B cell (primary cell): Measurements from ENCODE around the gene PACRG. TPM values are rescaled to one million over a fixed set of nuclear protein-coding genes. Genes with fewer than 3 reads are reported as not detected.

Experiments
- ATAC-seq: fragments of 200-7000 bp; cut with Tn5 transposase; one replicate; pipeline ENCODE4 v1.10.0; 2021; ENCODE audit warnings: low read depth, mild to moderate bottlenecking, moderate number of reproducible peaks, moderate library complexity
- CTCF ChIA-PET: fragments of 350-600 bp; sonication (Branson Sonifier 250); formaldehyde crosslinking; loops from one replicate; lab custom pipeline; 2021; ENCODE audit warnings: antibody characterized with exemption, inconsistent platforms; lab: Charles Lee
- POLR2A ChIA-PET: fragments of 350-600 bp; sonication (Branson Sonifier 250); formaldehyde crosslinking; loops from one replicate; lab custom pipeline; 2021; ENCODE audit warnings: antibody characterized with exemption; lab: Charles Lee
- DNase-seq: peaks from one replicate; pipeline ENCODE4 v3.0.0; 2013
- H2AFZ ChIP-seq: 2 replicates; pipeline ENCODE4 v1.6.1; 2012; ENCODE audit warnings: mild to moderate bottlenecking, low read depth, low read length; ENCODE audit not compliant: insufficient read depth, poor library complexity, severe bottlenecking
- H3K27ac ChIP-seq, 2 donors: 1 replicate in 1 of 2; 2 replicates in 1 of 2; pipeline ENCODE4 v1.5.1; 2012 to 2013; ENCODE audit warnings: low read length in 2 of 2, mild to moderate bottlenecking in 2 of 2, moderate library complexity in 1 of 2
- H3K27me3 ChIP-seq, 4 experiments: fragments of 200-600 bp in 1 of 4; sonication (generic) in 1 of 4; replicated peaks in 1 of 4; 1 replicate in 2 of 4; 2 replicates in 2 of 4; pipeline versions ENCODE4 v1.6.1 to v1.7.0; 2013 to 2016; ENCODE audit warnings: low read length in 3 of 4, mild to moderate bottlenecking in 2 of 4, mixed read lengths in 1 of 4, moderate library complexity in 1 of 4; ENCODE audit not compliant: insufficient read depth in 4 of 4, control insufficient read depth in 3 of 4; ENCODE audit errors: control extremely low read depth in 1 of 4
- H3K36me3 ChIP-seq, 2 experiments: replicated peaks in 1 of 2; 1 replicate in 1 of 2; 2 replicates in 1 of 2; pipeline versions ENCODE4 v1.6.1 to v1.7.1; 2013; ENCODE audit warnings: low read length in 1 of 2; ENCODE audit not compliant: insufficient read depth in 2 of 2, control insufficient read depth in 1 of 2; ENCODE audit errors: control extremely low read depth in 1 of 2, extremely low read depth in 1 of 2
- H3K4me1 ChIP-seq, 2 donors: fragments of 200-600 bp in 1 of 2; sonication (generic) in 1 of 2; 1 replicate in 1 of 2; 2 replicates in 1 of 2; pipeline versions ENCODE4 v1.5.1 to v1.6.1; 2013 to 2017; ENCODE audit warnings: low read length in 2 of 2; ENCODE audit not compliant: control insufficient read depth in 2 of 2, insufficient read depth in 2 of 2
- H3K4me2 ChIP-seq: replicated peaks from 2 replicates; pipeline ENCODE3; 2012; ENCODE audit warnings: mild to moderate bottlenecking, low read depth, low read length; ENCODE audit not compliant: poor library complexity, severe bottlenecking
- H3K4me3 ChIP-seq, 5 experiments: fragments of 200-600 bp in 1 of 5; sonication (generic) in 1 of 5; 1 replicate in 3 of 5; 2 replicates in 2 of 5; pipeline versions ENCODE4 v1.5.1 to v1.7.0; 2011 to 2016; ENCODE audit warnings: low read length in 4 of 5, mild to moderate bottlenecking in 4 of 5, low read depth in 2 of 5, control low read depth in 1 of 5, moderate library complexity in 1 of 5; ENCODE audit not compliant: insufficient read depth in 1 of 5; ENCODE audit errors: control extremely low read depth in 1 of 5, extremely low read depth in 1 of 5
- H3K79me2 ChIP-seq: fragments of 200-600 bp; sonication (generic); one replicate; pipeline ENCODE4 v1.6.0; 2016; ENCODE audit warnings: low read length; ENCODE audit not compliant: control insufficient read depth, insufficient read depth
- H3K9ac ChIP-seq: fragments of 200-600 bp; sonication (generic); 2 replicates; pipeline ENCODE4 v1.6.1; 2017; ENCODE audit warnings: mild to moderate bottlenecking, low read length, moderate library complexity
- H3K9me3 ChIP-seq, 3 donors: one replicate each; pipeline versions ENCODE4 v1.6.1 to v1.7.1; 2013; ENCODE audit warnings: low read length in 2 of 3; ENCODE audit not compliant: control insufficient read depth in 2 of 3, insufficient read depth in 1 of 3; ENCODE audit errors: control extremely low read depth in 1 of 3
- H4K20me1 ChIP-seq: 2 replicates; pipeline ENCODE4 v1.6.0; 2012; ENCODE audit warnings: mild to moderate bottlenecking, low read length; ENCODE audit not compliant: insufficient read depth, control insufficient read depth, poor library complexity, severe bottlenecking
- H3K27ac Mint-ChIP-seq: one replicate; pipeline ENCODE4 v1.8.0; 2021; ENCODE audit warnings: mixed read lengths
- H3K27me3 Mint-ChIP-seq: one replicate; pipeline ENCODE4 v1.8.0; 2021; ENCODE audit warnings: mixed read lengths
- H3K4me1 Mint-ChIP-seq: one replicate; pipeline ENCODE4 v1.8.0; 2021; ENCODE audit warnings: mixed read lengths
- H3K4me3 Mint-ChIP-seq: one replicate; pipeline ENCODE4 v1.8.0; 2021; ENCODE audit warnings: mixed read lengths
- H3K9me3 Mint-ChIP-seq: one replicate; pipeline ENCODE4 v1.8.0; 2022; ENCODE audit warnings: mixed read lengths; ENCODE audit not compliant: insufficient read depth
- CTCF ChIP-seq: fragments of 200-600 bp; IDR thresholded peaks from one replicate; pipeline ENCODE4 v1.8.0; 2022; ENCODE audit warnings: antibody characterized with exemption, mild to moderate bottlenecking
- EZH2 ChIP-seq: IDR thresholded peaks from 2 replicates; pipeline ENCODE4 v1.6.1; 2012; ENCODE audit warnings: borderline replicate concordance, low read depth, mild to moderate bottlenecking, moderate library complexity, low read length; ENCODE audit not compliant: insufficient read depth, poor library complexity, severe bottlenecking
- WGBS: methylation state at CpG from one replicate; pipeline ENCODE4 v1.1.5; 2013; ENCODE audit warnings: missing lambda C conversion rate; ENCODE audit not compliant: insufficient coverage; 5-methylcytosine and 5-hydroxymethylcytosine counted together
- intact Hi-C: fragments of 100-400 bp; cut with micrococcal nuclease; formaldehyde crosslinking; loops from one replicate; pipeline ENCODE4 v1.10.0; 2022
- polyA plus RNA-seq: library from polyadenylated mRNA; depleted of rRNA; stranded (reverse); fragments of >200 nt; gene quantifications from 2 replicates; pipeline ENCODE4 v1.2.3, GENCODE V29; 2012
- total RNA-seq, 2 donors: library from RNA; stranded (reverse); fragments of 120-200 nt in 1 of 2; gene quantifications; 1 replicate in 1 of 2; 2 replicates in 1 of 2; pipeline versions ENCODE4 v1.2.3 to v1.2.4, GENCODE V29; 2013 to 2022

Gene PACRG
- total and polyA plus RNA-seq, 2 donors (not counting 1 experiment from before 2014, with no cell fraction given): not detected

- ChIA-PET CTCF (no interaction called here), POLR2A (no interaction called here)
- Histone ChIP-seq H2AFZ (no peak overlapping the region), H4K20me1 (no peaks in the 10 kb centered on the region), H3K4me3 (no peak overlapping the region), H3K27me3 (no peaks in the 10 kb centered on the region), H3K4me1 (no peaks in the 10 kb centered on the region), H3K9me3 (peaks cover 0 to 7% (median 0%) of the 10 kb centered on the region in 3 donors), H3K9ac (no peak overlapping the region), H3K79me2 (no peaks in the 10 kb centered on the region), H3K4me2 (no peak overlapping the region), H3K36me3 (no peaks in the 10 kb centered on the region), H3K27ac (no peak overlapping the region)
- no peaks in the 10 kb centered on the region for H3K4me1 Mint-ChIP-seq
- intact Hi-C loops: no loop called here
- H3K27ac Mint-ChIP-seq: no peak overlapping the region
- ATAC-seq (no peak), DNase-seq (no peak)
- no peak overlapping the region for H3K4me3 Mint-ChIP-seq
- H3K27me3 Mint-ChIP-seq: no peaks in the 10 kb centered on the region
- no peak for TF ChIP-seq EZH2
- no peak for TF ChIP-seq CTCF
- no CpG with 5 or more reads among the region's 2 CpGs for WGBS
- peaks cover 8% of the 10 kb centered on the region for H3K9me3 Mint-ChIP-seq
These were observed 15.1 kb upstream of the PACRG start for GRCh38 chr6:162712694-162713093.

DNA sequence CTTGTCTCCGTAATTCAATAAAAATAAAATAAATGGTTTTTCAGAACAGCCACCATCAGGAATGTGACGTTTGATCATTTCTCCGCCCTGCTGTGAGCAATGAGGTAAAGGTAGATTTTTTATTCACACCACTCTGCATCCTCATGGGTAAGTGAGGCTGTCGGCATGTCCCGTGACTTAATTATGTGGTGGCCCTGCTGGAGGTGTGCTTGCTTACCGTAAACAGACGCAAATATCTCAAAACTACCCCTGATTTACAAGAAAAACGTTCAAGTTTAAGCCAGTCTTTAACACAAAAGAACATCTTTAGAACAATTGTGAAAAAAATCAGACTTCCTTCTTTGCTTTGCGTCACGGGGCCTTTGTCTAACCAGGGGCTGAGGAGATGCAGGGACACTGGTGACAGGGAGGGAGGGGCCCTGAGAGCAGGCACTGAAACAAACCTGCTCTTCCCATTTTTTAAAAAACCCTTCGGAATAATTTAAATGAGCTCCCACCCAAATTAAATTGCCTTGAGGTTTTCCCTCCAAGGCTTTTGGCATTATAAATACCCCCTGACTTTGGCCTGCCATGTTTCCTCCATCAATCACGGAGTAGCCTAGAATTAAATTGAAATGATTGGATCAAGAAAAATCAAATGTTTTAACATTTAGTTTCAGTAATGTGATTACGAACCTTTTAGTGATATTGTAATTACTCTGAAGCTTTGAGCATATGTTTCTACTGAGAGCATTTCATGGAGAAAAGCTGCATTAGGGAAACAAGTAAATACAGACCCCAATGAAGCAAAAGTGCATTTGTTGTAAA lies 13.6 kb upstream of the PACRG start:
- Histone ChIP-seq H3K36me3 (no peaks in the 10 kb centered on the region), H4K20me1 (no peaks in the 10 kb centered on the region), H3K4me3 (no peak overlapping the region), H2AFZ (no peak overlapping the region), H3K27ac (no peak overlapping the region), H3K9ac (no peak overlapping the region), H3K4me2 (no peak overlapping the region), H3K79me2 (no peaks in the 10 kb centered on the region), H3K9me3 (peaks cover 0 to 7% (median 0%) of the 10 kb centered on the region in 3 donors), H3K27me3 (no peaks in the 10 kb centered on the region), H3K4me1 (no peaks in the 10 kb centered on the region)
- Mint-ChIP-seq H3K4me3 (no peak overlapping the region), H3K4me1 (no peaks in the 10 kb centered on the region), H3K27ac (no peak overlapping the region), H3K9me3 (peaks cover 8% of the 10 kb centered on the region), H3K27me3 (no peaks in the 10 kb centered on the region)
- no peak for DNase-seq
- WGBS: 100% methylated on average over 2 of the region's 13 CpGs
- CTCF ChIA-PET: no interaction called here
- no peak for TF ChIP-seq CTCF
- TF ChIP-seq EZH2: no peak
- no peak for ATAC-seq
- POLR2A ChIA-PET: no interaction called here
- intact Hi-C loops: no loop called here
